ENCODE measurements around the gene CCDC91.

- no peak for TF ChIP-seq POLR2A (IDR thresholded peaks at IDR 0.05)
- no peak for TF ChIP-seq CTCF (IDR thresholded peaks at IDR 0.05)
These were observed 130.1 kb downstream of the CCDC91 start for GRCh38 chr12:28320353-28320752.
